ENCODE results near the gene TNS3.

GRCh38 chr7:47293884-47294555, 287.9 kb downstream of the TNS3 start:
- TF ChIP-seq EZH2 (IDR thresholded peaks at IDR 0.05; ENCODE audit: borderline replicate concordance, insufficient read depth, low read depth, low read length, poor library complexity, severe bottlenecking) (no peak), CTCF (IDR thresholded peaks at IDR 0.05) (no peak)

Data from B cell (primary cell).